ENCODE data around the gene COMTD1. TPM values are rescaled to one million over a fixed set of nuclear protein-coding genes. Genes with fewer than 3 reads are reported as not detected.

Gene COMTD1
- total and polyA plus RNA-seq, 2 donors (not counting 3 experiments of a cell fraction or from before 2014, with no cell fraction given), result 18.4 to 18.6 TPM

DNA sequence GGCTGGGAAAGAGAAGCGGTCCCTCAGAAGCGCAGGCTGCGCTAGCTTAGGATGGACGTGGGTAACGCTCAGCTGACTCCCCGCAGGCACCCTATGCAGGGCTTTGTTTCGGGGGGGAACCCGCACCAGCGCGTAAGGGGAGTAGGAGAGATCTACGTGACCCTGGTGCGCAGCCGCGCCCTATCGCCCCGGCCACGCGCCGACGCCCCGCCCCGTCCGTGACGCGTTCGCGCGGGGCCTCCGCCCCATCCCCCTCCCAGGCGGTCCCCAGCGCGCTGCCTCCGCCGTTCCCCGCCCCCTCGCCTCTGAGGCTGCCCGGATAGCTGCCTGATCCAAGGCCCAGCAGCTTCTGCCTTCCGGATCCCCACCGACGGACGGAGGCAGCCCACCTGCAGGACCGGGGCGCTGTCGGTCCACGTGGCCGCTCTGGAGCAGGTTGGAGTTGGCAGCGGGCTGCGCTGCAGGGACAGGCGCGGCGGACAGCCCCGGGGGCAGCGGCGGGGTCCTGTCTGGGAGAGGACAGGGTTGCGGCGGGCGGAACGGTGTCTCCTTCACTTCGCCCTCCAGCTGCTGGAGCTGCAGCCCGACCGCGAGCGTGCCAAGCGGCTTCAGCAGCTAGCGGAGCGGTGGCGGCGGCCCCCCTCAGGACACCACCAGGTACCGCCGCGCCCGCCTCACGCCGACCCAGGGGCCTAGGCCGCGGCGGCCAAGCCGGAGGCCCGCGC is 25.3 kb downstream of the COMTD1 start, which contains the start of gene VDAC2:
Gene VDAC2 (plus strand): TSS at position 515 of the 725 bp plus-strand sequence. CDS start 363 bp downstream, outside the sequence.
- FAIRE-seq, result peak; percentile 90

More for the DNA sequence above, 25.3 kb downstream of the COMTD1 start, which contains the start of gene VDAC2:
- TF ChIP-seq MAX (IDR thresholded peaks at IDR 0.05; ENCODE audit: insufficient read depth, insufficient read length), result peak; percentile 77
- peak; percentile 74 for TF ChIP-seq POLR2AphosphoS5 (IDR thresholded peaks at IDR 0.05; ENCODE audit: insufficient read depth, low read depth, low read length)
- TF ChIP-seq GATA2 (IDR thresholded peaks at IDR 0.05; ENCODE audit: insufficient read depth, insufficient read length, low read depth, low read length), result no peak
- peak; percentile 77 for TF ChIP-seq MYC (IDR thresholded peaks at IDR 0.05; ENCODE audit: low read depth, low read length)
- TF ChIP-seq FOS (IDR thresholded peaks at IDR 0.05; ENCODE audit: borderline replicate concordance, insufficient read depth, low read length), result no peak
- TF ChIP-seq EZH2 (IDR thresholded peaks at IDR 0.05; ENCODE audit: borderline replicate concordance, low read depth, low read length, severe bottlenecking), result no peak
- peak; percentile 91 for TF ChIP-seq POLR2A (IDR thresholded peaks at IDR 0.05; ENCODE audit: low read depth, low read length)
- TF ChIP-seq CTCF (IDR thresholded peaks at IDR 0.05; ENCODE audit: extremely low read depth in 1 of 2, insufficient read depth in 1 of 2, low read depth in 1 of 2, low read length in 2 of 2), result no peak
- no peak for TF ChIP-seq JUN (IDR thresholded peaks at IDR 0.05; ENCODE audit: borderline replicate concordance, insufficient read depth, insufficient read length, low read depth)
- Histone ChIP-seq H3K9ac (replicated peaks; ENCODE audit: extremely low read depth, insufficient read depth, low read length) (peak within 1 kb of the TSS; percentile 100), H3K36me3 (ENCODE audit: control insufficient read depth in 2 of 2, extremely low read depth in 1 of 2, insufficient read depth in 2 of 2, low read length in 2 of 2) (peaks cover 6 to 20% of the 10 kb centered on the region in 2 experiments), H3K9me3 (replicated peaks; ENCODE audit: control insufficient read depth, insufficient read depth, low read length) (no peaks in the 10 kb centered on the region), H3K27ac (ENCODE audit: insufficient read depth, low read depth, low read length) (peak within 1 kb of the TSS; percentile 94), H3K4me3 (replicated peaks in 1 of 3; ENCODE audit: insufficient read depth in 1 of 3, low read depth in 1 of 3, low read length in 3 of 3) (peak within 1 kb of the TSS; percentile 63 to 99 (median 96)), H3K9me1 (replicated peaks; ENCODE audit: control insufficient read depth, extremely low read depth, insufficient read depth, low read length) (no peaks in the 10 kb centered on the region), H3K27me3 (ENCODE audit: control insufficient read depth in 2 of 2, insufficient read depth in 2 of 2, low read length in 2 of 2) (no peaks in the 10 kb centered on the region), H3K4me1 (ENCODE audit: control insufficient read depth, extremely low read depth, insufficient read depth, low read length) (peaks cover 21% of the 10 kb centered on the region), H3K79me2 (ENCODE audit: control insufficient read depth, insufficient read depth, low read length) (peaks cover 44% of the 10 kb centered on the region), H3K4me2 (ENCODE audit: insufficient read depth, low read length) (peak within 1 kb of the TSS; percentile 99), H2AFZ (ENCODE audit: low read depth, low read length) (peak within 1 kb of the TSS; percentile 92), H4K20me1 (replicated peaks; ENCODE audit: control insufficient read depth, extremely low read depth, insufficient read depth, low read length) (peaks cover 3% of the 10 kb centered on the region)
- CTCF ChIA-PET, result interaction anchor here (1.0 to 4.2 kb wide), 10 partner anchors 9 to 966 kb away, joined by 3 to 30 read pairs (median 8); partner anchors contain the start of gene COMTD1
- peak; percentile 90 for DNase-seq (ENCODE audit: low read depth, low spot score)
- dilution Hi-C loops (cut with MboI; ENCODE audit: extremely low pct_ligation_motif_present, low sequenced_read_pairs), result no loop called here
- POLR2A ChIA-PET, result interaction anchor here (0.6 to 2.6 kb wide), 4 partner anchors 15 to 31 kb away, joined by 4 to 23 read pairs (median 10); no protein-coding TSS in a partner anchor
- intact Hi-C loops (cut with micrococcal nuclease), result loop anchor here (1.0 to 2.0 kb wide), 4 partner anchors 15 to 99 kb away; partner anchors contain the start of gene SAMD8
- no TSS peak for BruUV-seq (replicated peaks)
